Heart right ventricle (tissue), 16 donors: ENCODE results near the gene CHST3. TPM values are rescaled to one million over a fixed set of nuclear protein-coding genes. Genes with fewer than 3 reads are reported as not detected.
A peak's percentile ranks its signal among the peaks of the same experiment; 100 is the strongest.

ENCODE experiments used
- ATAC-seq, 8 donors: fragments of 200-7000 bp; cut with Tn5 transposase; one replicate each; pipeline ENCODE4 v1.9.1; 2020; ENCODE audit warnings: mild to moderate bottlenecking in 8 of 8, moderate library complexity in 8 of 8, moderate number of reproducible peaks in 1 of 8
- DNase-seq, 2 donors: peaks; one replicate each; pipeline ENCODE4 v3.0.0-alpha.2; 2020
- H3K27ac ChIP-seq, 10 donors: fragments of 200-600 bp; sonication (generic) in 2 of 10; one replicate each; pipeline versions ENCODE4 v1.5.0 to v1.8.0; 2020 to 2022; ENCODE audit warnings: mild to moderate bottlenecking in 3 of 10
- H3K27me3 ChIP-seq, 7 donors: fragments of 200-600 bp; one replicate each; pipeline ENCODE4 v1.8.0; 2021 to 2022; ENCODE audit warnings: mild to moderate bottlenecking in 2 of 7
- H3K36me3 ChIP-seq, 9 donors: fragments of 200-600 bp; sonication (generic) in 1 of 9; one replicate each; pipeline versions ENCODE4 v1.5.0 to v1.8.0; 2020 to 2022; ENCODE audit warnings: mild to moderate bottlenecking in 2 of 9
- H3K4me1 ChIP-seq, 9 donors: fragments of 200-600 bp; sonication (generic) in 1 of 9; one replicate each; pipeline versions ENCODE4 v1.5.0 to v1.8.0; 2020 to 2022; ENCODE audit warnings: mild to moderate bottlenecking in 4 of 9
- H3K4me3 ChIP-seq, 10 donors: fragments of 200-600 bp; sonication (generic) in 2 of 10; one replicate each; pipeline versions ENCODE4 v1.5.0 to v1.8.0; 2020 to 2022; ENCODE audit warnings: mild to moderate bottlenecking in 7 of 10, moderate library complexity in 2 of 10
- H3K9me3 ChIP-seq, 11 donors: fragments of 200-600 bp in 10 of 11; sonication (generic) in 2 of 11; one replicate each; pipeline versions ENCODE4 v1.5.0 to v1.8.0; 2013 to 2022; ENCODE audit warnings: mild to moderate bottlenecking in 2 of 11, control low read depth in 1 of 11, moderate library complexity in 1 of 11
- WGBS, 2 donors: extraction: QIAGEN DNeasy Blood & Tissue Kit; methylation state at CpG; one replicate each; pipeline ENCODE4 v1.1.7; 2013; ENCODE audit warnings: inconsistent platforms in 1 of 2; 5-methylcytosine and 5-hydroxymethylcytosine counted together
- intact Hi-C, 10 donors: fragments of 100-400 bp; cut with DNase I; formaldehyde crosslinking; loops; one replicate each; pipeline versions ENCODE4 v1.11.1 to v1.14.2; 2022
- polyA plus RNA-seq, 2 donors: library from polyadenylated mRNA; stranded (reverse); fragments of 200-250 nt; gene quantifications; one replicate each; pipeline ENCODE4 v1.2.3, GENCODE V29; 2013
- total RNA-seq, 10 donors: library from RNA; stranded (reverse); fragmentation: NEBNext Ultra II Directional in 3 of 10; extraction: Animal tissue kit (Norgen Biotek cat#: 25700) in 3 of 10; gene quantifications; one replicate each; pipeline versions ENCODE4 v1.2.1 to v1.2.4, GENCODE V29; 2021 to 2023
- TF ChIP-seq, protein P1 (sequence below), 9 donors: fragments of 200-600 bp; sonication (generic) in 2 of 9; IDR thresholded peaks; one replicate each; pipeline versions ENCODE4 v1.5.0 to v1.8.0; 2021 to 2022; ENCODE audit warnings: antibody characterized with exemption in 9 of 9, mild to moderate bottlenecking in 5 of 9, moderate library complexity in 1 of 9
- donor health status: Arrhythmogenic right ventricular cardiomyopathy.
- donor health status: ischemic (EF 13 %, LVEDD 7.1; RV severe dilation, severe dysfunction).
- donor health status: healthy with polysubstance abuse.
- donor health status: DM: no; HTN: yes; CAD: no.
- donor health status: DM: no; HTN: no; CAD: no.
- donor health status: ischemic (EF 25% LVEDD 6.9; RV normal size, moderate dysfunction).
- donor health status: ischemic (EF 25% LVEDD 5.7; RV mildly dilated, moderate dysfunction).
- donor health status: healthy.
- donor health status: DM: yes; HTN: yes; CAD: no.
- donor health status: Ischemic cardiomyopathy.
- donor health status: ischemic (EF 35%, LVEDD 5.7; RV mildly dilated, moderate dysfunction).
- donor health status: nonischemic (EF 11% LVEDD 7.7; RV severe dilation, severe dysfunction).
- donor health status: DM: yes; HTN: yes; CAD: no.
- donor health status: PGD.
- donor health status: ischemic (EF 29% LVEDD 5.4; RV normal size, mild dysfunction).
- donor health status: nonischemic (EF 23%, LVEDD 6.1; RV moderate dilation, normal function).

Gene CHST3
- total and polyA plus RNA-seq, 12 donors = 6.3 to 28.7 (median 20.5) TPM

DNA sequence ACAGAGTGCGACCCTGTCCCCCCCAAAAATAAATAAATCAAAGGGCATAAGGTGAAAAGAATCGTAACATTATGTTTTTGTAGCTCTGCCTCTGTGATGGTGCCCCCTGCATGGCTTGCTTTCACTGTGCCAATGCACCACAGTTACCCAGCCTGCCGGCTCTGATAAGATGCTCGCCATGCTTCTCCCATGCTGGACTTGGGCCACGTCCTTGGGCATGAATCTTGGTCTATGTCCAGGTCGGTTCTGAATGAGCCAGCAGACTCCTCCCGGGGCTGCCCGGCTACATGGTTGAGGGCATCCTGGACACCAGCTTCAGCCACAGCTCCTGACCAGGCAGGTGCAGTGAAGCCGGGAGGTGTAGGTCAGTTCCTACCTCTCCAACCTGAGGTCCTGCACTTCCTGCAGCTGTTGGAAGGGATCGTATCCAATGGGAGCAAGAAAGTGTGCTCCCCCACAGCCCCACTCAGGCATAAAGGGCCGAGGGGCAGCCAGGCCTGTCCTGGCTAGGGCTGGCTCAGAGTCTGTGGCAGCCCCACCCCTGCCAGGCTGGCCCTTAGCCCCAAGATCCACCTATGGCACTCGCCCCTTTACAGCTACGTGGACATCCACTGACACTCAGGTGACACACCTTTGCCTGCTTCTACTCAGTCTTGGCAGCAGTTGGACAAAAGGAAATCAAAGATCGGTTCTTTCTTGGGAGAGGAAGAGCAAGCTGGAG is 34.1 kb downstream of the CHST3 start:
- peak in 7 of 8 donors; percentile 18 to 76 (median 57) for ATAC-seq
- intact Hi-C loops = no loop called here

DNA sequence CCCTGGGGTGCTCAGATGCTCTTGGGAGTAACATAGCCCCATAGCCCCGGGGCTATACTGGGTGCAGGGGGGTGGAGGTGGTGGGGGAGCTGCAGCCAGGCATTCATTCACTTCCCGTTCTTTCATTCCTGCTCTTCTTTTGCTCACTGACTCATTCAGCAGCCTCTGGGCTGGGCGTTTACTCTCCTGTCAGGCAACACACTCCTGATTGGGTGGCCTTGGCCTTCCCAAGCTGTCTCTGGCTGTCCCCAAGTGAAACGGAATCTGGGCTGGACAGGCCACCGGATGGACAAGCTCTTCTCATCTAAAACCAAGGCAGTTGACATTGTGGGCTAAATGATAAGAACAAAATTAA is 34.6 kb downstream of the CHST3 start:
- no peaks in the 10 kb centered on the region for H3K36me3 ChIP-seq
- 21 to 26% methylated on average over 5 of the region's 5 CpGs for WGBS, 2 donors
- DNase-seq (peak; percentile 55 to 64), ATAC-seq (peak; percentile 62 to 80 (median 75))
- no peaks in the 10 kb centered on the region for H3K9me3 ChIP-seq
- TF ChIP-seq, protein P1, sequence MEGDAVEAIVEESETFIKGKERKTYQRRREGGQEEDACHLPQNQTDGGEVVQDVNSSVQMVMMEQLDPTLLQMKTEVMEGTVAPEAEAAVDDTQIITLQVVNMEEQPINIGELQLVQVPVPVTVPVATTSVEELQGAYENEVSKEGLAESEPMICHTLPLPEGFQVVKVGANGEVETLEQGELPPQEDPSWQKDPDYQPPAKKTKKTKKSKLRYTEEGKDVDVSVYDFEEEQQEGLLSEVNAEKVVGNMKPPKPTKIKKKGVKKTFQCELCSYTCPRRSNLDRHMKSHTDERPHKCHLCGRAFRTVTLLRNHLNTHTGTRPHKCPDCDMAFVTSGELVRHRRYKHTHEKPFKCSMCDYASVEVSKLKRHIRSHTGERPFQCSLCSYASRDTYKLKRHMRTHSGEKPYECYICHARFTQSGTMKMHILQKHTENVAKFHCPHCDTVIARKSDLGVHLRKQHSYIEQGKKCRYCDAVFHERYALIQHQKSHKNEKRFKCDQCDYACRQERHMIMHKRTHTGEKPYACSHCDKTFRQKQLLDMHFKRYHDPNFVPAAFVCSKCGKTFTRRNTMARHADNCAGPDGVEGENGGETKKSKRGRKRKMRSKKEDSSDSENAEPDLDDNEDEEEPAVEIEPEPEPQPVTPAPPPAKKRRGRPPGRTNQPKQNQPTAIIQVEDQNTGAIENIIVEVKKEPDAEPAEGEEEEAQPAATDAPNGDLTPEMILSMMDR (IDR thresholded peaks at IDR 0.05) = no peak
- peaks cover 15 to 74% (median 68%) of the 10 kb centered on the region in 9 donors for H3K4me1 ChIP-seq
- H3K27ac ChIP-seq = peak overlapping the region; percentile 14 to 88 (median 82)
- H3K4me3 ChIP-seq = peak overlapping the region in 1 of 10 donors; percentile 4
- H3K27me3 ChIP-seq = no peaks in the 10 kb centered on the region
- intact Hi-C loops = no loop called here

More for the DNA sequence above, 34.1 kb downstream of the CHST3 start:
- Histone ChIP-seq H3K27ac (peak overlapping the region in 9 of 10 donors; percentile 64 to 88 (median 84)), H3K27me3 (no peaks in the 10 kb centered on the region), H3K9me3 (no peaks in the 10 kb centered on the region), H3K36me3 (no peaks in the 10 kb centered on the region), H3K4me3 (no peak overlapping the region), H3K4me1 (peaks cover 15 to 74% (median 68%) of the 10 kb centered on the region in 9 donors)
- 45 to 55% methylated on average over 14 of the region's 14 CpGs for WGBS, 2 donors
- TF ChIP-seq, protein P1 (IDR thresholded peaks at IDR 0.05) = peak in 2 of 9 donors; percentile 7 to 13
- DNase-seq = peak; percentile 65 to 74

DNA sequence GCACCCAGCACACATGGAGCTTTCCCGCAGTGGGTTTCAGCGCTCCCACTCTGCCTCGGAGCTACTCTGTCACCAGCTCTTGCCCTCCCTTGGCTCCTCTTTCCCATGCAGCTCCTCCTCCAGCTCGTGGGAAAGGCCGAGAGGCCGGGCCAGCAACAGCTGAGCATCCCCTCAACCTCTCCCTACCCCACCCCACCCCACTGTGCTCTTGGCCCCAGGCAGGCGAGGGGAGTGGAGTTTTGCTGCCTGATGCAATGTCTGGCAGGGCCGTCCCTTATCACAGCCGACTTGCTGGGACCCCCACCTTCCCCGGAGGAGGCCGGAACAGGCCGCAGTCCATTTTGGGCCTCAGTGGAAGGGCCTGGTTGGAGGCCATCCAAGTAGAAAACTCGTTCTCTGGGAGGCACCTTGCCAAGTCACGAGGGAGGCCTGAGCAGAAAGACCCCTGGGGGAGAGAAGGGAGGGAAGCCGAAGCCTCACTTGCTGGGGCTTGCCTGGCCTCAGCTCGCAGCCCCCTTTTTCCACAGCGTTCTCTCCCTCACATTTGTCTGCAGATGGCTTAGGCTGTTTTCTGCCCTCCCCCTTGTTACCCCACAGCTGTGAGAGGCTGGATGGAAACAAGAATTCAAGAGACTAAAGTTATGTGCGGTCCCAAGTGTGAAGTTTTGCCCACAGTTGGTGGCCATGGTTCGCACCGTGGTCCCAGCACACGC is 35.3 kb downstream of the CHST3 start:
- peak overlapping the region in 1 of 10 donors; percentile 4 for H3K4me3 ChIP-seq
- H3K4me1 ChIP-seq = peaks cover 15 to 74% (median 64%) of the 10 kb centered on the region in 9 donors
- peak; percentile 85 to 86 for DNase-seq
- intact Hi-C loops = loop anchor here in 1 of 10 donors (5.0 kb wide), 1 partner anchor 38 kb away; no protein-coding TSS in a partner anchor
- 24 to 30% methylated on average over 21 of the region's 21 CpGs for WGBS, 2 donors
- TF ChIP-seq, protein P1 (IDR thresholded peaks at IDR 0.05) = no peak
- no peaks in the 10 kb centered on the region for H3K27me3 ChIP-seq
- H3K27ac ChIP-seq = peak overlapping the region; percentile 14 to 88 (median 82)
- no peaks in the 10 kb centered on the region for H3K36me3 ChIP-seq
- no peaks in the 10 kb centered on the region for H3K9me3 ChIP-seq
- ATAC-seq = peak; percentile 76 to 92 (median 83)
